ENCODE measurements around the gene C17orf107.

C17orf107 gene

DNA sequence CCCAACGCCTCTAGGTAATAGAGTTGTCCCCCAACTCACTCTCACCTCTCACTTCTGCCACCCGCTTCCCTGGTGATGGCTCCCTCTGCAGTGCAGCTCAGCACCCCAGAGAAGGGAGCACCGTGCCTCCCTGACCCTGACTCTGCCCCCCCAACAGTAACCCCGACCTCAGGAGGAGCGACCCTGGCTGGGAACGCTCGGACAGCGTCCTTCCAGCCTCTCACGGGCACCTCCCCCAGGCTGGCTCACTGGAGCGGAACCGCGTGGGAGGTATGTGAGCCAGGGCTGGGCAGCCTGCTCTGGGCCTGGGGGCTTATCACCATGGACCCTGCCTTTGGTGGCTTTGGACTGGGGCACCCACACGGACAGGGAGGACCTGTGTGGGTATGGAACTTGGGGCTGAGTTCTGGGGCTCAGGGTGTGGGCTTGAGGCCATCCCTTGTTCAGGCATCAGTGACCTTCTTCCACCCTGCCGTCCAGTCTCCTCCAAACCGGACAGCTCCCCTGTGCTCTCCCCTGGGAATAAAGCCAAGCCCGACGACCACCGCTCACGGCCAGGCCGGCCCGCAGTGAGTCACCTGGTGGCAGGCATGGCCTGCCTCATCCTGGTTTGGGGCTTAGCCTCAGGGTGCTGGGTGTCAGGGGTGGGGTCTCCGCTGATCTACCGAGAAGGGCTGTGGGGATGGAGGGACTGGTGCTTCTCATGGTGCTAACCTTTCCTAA is 6.7 kb upstream of the C17orf107 start:
- H3K27me3 Mint-ChIP-seq (ENCODE audit: low read depth): no peaks in the 10 kb centered on the region
- peaks cover 4% of the 10 kb centered on the region for H3K4me1 Mint-ChIP-seq
- peaks cover 24% of the 10 kb centered on the region for H3K36me3 Mint-ChIP-seq (ENCODE audit: low read depth)
- H3K4me3 Mint-ChIP-seq: peak overlapping the region in 1 of 3 experiments; percentile 46
- H3K27ac Mint-ChIP-seq: peak overlapping the region in 1 of 3 experiments; percentile 76
- H3K9me3 Mint-ChIP-seq: no peaks in the 10 kb centered on the region
- TF ChIP-seq, protein P1, sequence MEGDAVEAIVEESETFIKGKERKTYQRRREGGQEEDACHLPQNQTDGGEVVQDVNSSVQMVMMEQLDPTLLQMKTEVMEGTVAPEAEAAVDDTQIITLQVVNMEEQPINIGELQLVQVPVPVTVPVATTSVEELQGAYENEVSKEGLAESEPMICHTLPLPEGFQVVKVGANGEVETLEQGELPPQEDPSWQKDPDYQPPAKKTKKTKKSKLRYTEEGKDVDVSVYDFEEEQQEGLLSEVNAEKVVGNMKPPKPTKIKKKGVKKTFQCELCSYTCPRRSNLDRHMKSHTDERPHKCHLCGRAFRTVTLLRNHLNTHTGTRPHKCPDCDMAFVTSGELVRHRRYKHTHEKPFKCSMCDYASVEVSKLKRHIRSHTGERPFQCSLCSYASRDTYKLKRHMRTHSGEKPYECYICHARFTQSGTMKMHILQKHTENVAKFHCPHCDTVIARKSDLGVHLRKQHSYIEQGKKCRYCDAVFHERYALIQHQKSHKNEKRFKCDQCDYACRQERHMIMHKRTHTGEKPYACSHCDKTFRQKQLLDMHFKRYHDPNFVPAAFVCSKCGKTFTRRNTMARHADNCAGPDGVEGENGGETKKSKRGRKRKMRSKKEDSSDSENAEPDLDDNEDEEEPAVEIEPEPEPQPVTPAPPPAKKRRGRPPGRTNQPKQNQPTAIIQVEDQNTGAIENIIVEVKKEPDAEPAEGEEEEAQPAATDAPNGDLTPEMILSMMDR (IDR thresholded peaks at IDR 0.05; ENCODE audit: unreplicated experiment in 3 of 3): no peak

DNA sequence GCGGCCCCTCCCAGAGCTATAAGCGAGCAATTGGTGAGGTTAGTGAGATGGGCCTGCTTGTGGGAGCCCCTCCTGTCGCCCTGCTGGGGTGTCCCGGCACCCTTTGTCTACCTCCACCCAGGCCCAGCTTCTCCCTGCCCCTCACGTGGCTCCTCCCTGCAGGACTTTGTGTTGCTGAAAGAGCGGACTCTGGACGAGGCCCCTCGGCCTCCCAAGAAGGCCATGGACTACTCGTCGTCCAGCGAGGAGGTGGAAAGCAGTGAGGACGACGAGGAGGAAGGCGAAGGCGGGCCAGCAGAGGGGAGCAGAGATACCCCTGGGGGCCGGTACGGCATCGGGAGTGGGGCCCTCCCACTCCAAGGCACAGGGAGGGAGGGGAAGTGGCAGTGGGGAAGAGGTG is 6.1 kb upstream of the C17orf107 start:
- Mint-ChIP-seq H3K36me3 (ENCODE audit: low read depth) (peaks cover 24% of the 10 kb centered on the region), H3K4me1 (peaks cover 4% of the 10 kb centered on the region), H3K27me3 (ENCODE audit: low read depth) (no peaks in the 10 kb centered on the region), H3K27ac (peak overlapping the region in 1 of 3 experiments; percentile 41), H3K4me3 (no peak overlapping the region), H3K9me3 (no peaks in the 10 kb centered on the region)
- TF ChIP-seq, protein P1 (IDR thresholded peaks at IDR 0.05; ENCODE audit: unreplicated experiment in 3 of 3): no peak

DNA sequence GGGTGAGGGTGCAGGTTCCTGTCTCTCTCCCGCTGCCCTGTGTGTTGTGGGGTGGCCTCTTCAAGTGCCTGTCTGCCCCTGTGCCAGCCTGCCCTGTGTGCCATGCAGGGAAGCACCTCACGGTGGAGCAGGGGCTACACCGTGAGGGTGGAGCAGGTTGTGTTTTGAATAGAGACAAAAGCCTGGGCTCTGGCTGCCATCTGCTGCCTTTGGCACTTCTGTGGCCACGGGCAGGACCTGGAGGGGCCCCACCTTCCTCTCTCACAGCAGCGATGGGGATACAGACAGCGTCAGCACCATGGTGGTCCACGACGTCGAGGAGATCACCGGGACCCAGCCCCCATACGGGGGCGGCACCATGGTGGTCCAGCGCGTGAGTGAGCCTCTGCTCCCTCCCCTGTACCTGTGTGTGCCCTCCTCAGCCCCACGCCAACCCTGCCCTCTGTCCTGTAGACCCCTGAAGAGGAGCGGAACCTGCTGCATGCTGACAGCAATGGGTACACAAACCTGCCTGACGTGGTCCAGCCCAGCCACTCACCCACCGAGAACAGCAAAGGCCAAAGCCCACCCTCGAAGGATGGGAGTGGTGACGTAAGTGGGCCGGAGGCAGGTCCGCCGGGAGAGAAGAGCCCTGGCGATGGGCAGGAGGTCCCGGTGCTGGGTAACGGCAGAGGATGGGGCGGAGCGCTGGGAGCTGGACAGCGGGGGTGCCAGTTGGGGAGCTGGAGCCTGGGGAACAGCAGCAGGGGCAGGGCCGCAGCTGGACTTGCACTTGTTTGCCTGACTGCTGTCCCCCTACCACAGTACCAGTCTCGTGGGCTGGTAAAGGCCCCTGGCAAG is 5.4 kb upstream of the C17orf107 start:
- TF ChIP-seq, protein P1 (IDR thresholded peaks at IDR 0.05; ENCODE audit: unreplicated experiment in 3 of 3): no peak
- Mint-ChIP-seq H3K4me1 (peaks cover 4% of the 10 kb centered on the region), H3K36me3 (ENCODE audit: low read depth) (peaks cover 23% of the 10 kb centered on the region), H3K9me3 (no peaks in the 10 kb centered on the region), H3K27ac (no peak overlapping the region), H3K27me3 (ENCODE audit: low read depth) (no peaks in the 10 kb centered on the region), H3K4me3 (no peak overlapping the region)

DNA sequence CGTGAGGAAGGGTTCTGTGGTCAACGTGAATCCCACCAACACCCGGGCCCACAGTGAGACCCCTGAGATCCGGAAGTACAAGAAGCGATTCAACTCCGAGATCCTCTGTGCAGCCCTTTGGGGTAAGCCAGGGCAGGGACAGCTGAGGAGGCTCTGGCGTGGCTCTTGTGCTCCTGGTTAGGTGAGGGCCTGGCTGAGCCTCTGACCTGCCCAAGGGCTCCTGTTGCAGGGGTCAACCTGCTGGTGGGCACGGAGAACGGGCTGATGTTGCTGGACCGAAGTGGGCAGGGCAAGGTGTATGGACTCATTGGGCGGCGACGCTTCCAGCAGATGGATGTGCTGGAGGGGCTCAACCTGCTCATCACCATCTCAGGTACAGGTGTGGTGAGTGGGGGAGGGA is 4.2 kb upstream of the C17orf107 start:
- H3K4me1 Mint-ChIP-seq: no peaks in the 10 kb centered on the region
- H3K9me3 Mint-ChIP-seq: no peaks in the 10 kb centered on the region
- H3K4me3 Mint-ChIP-seq: no peak overlapping the region
- peaks cover 25% of the 10 kb centered on the region for H3K36me3 Mint-ChIP-seq (ENCODE audit: low read depth)
- TF ChIP-seq, protein P1 (IDR thresholded peaks at IDR 0.05; ENCODE audit: unreplicated experiment in 3 of 3): no peak
- H3K27me3 Mint-ChIP-seq (ENCODE audit: low read depth): no peaks in the 10 kb centered on the region
- H3K27ac Mint-ChIP-seq: no peak overlapping the region

DNA sequence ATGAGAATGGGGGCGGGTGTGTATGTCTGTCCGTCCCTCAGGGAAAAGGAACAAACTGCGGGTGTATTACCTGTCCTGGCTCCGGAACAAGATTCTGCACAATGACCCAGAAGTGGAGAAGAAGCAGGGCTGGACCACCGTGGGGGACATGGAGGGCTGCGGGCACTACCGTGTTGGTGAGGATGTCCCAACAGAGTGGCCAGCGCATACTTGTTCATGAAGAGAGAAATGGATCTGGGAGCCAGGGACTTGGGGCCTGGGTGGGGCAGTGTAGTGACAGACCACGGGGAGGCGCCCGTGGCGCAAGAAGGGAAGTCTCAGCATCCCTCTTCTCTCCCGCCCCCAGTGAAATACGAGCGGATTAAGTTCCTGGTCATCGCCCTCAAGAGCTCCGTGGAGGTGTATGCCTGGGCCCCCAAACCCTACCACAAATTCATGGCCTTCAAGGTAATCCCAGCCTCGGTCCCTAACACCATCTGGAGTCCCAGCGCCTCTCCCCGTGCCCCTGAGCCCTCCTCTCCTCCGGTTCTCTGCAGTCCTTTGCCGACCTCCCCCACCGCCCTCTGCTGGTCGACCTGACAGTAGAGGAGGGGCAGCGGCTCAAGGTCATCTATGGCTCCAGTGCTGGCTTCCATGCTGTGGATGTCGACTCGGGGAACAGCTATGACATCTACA is 3.5 kb upstream of the C17orf107 start:
- peaks cover 22% of the 10 kb centered on the region for H3K36me3 Mint-ChIP-seq (ENCODE audit: low read depth)
- H3K27me3 Mint-ChIP-seq (ENCODE audit: low read depth): no peaks in the 10 kb centered on the region
- H3K27ac Mint-ChIP-seq: no peak overlapping the region
- H3K4me1 Mint-ChIP-seq: no peaks in the 10 kb centered on the region
- no peak overlapping the region for H3K4me3 Mint-ChIP-seq
- H3K9me3 Mint-ChIP-seq: no peaks in the 10 kb centered on the region
- TF ChIP-seq, protein P1 (IDR thresholded peaks at IDR 0.05; ENCODE audit: unreplicated experiment in 3 of 3): no peak

Data from nephron (organoid).